Ascending aorta (tissue), 2 donors: ENCODE results near the gene CD6. TPM values are rescaled to one million over a fixed set of nuclear protein-coding genes. Genes with fewer than 3 reads are reported as not detected.

Source experiments
- DNase-seq, 2 donors: peaks; one replicate each; pipeline ENCODE4 v3.0.0-alpha.2; 2019; ENCODE audit warnings: low spot score in 2 of 2
- H3K27ac ChIP-seq, 2 donors: fragments of 200-600 bp; sonication (generic); one replicate each; pipeline ENCODE4 v1.5.1; 2016 to 2017; ENCODE audit warnings: mild to moderate bottlenecking in 1 of 2
- H3K27me3 ChIP-seq: fragments of 200-600 bp; sonication (generic); one replicate; pipeline ENCODE4 v1.5.1; 2017
- H3K36me3 ChIP-seq, 2 donors: fragments of 200-600 bp; sonication (generic); one replicate each; pipeline ENCODE4 v1.5.1; 2016
- H3K4me1 ChIP-seq, 2 donors: fragments of 200-600 bp; sonication (generic); one replicate each; pipeline ENCODE4 v1.5.1; 2016 to 2017; ENCODE audit warnings: mild to moderate bottlenecking in 1 of 2
- H3K4me3 ChIP-seq, 2 donors: fragments of 200-600 bp; sonication (generic); one replicate each; pipeline ENCODE4 v1.5.1; 2016 to 2017; ENCODE audit warnings: mild to moderate bottlenecking in 1 of 2
- H3K9me3 ChIP-seq, 2 donors: fragments of 200-600 bp; sonication (generic); one replicate each; pipeline ENCODE4 v1.5.1; 2016
- intact Hi-C: fragments of 100-400 bp; cut with DNase I; formaldehyde crosslinking; loops from one replicate; pipeline ENCODE4 v1.15.1; 2023
- total RNA-seq: library from RNA; depleted of rRNA; stranded (reverse); fragments of >200 nt; gene quantifications from one replicate; pipeline ENCODE4 v1.1.0, GENCODE V29; 2016
- TF ChIP-seq, protein P1 (sequence below), 3 experiments: fragments of 200-600 bp in 2 of 3; fragments of 450-650 bp in 1 of 3; sonication (generic) in 2 of 3; IDR thresholded peaks; one replicate each; pipeline ENCODE4 v1.5.1; 2016 to 2019; ENCODE audit warnings: antibody characterized with exemption in 3 of 3, mild to moderate bottlenecking in 1 of 3, moderate library complexity in 1 of 3

Gene CD6
- total RNA-seq, 1 donor from 2014 or later, result not detected

DNA sequence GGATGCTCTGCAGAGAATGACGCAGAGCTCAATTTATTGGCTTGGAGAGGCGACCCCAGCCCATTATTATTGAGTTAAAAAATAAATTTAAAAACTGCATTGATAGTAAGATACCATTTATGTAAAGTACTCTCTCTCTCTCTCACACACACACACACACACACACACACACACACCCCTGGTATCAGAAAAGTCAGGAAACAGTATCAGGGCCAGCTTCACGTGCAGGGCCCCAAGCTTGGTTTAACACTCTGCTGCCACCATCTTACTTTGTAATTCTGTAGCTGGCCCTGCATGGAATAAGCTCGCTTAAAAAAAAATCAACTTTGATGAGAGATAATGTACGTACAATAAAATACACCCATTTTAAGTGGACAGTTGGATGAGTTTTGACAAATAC lies 71.1 kb downstream of the CD6 start:
- no peaks in the 10 kb centered on the region for H3K27me3 ChIP-seq
- no peak overlapping the region for H3K4me3 ChIP-seq
- H3K4me1 ChIP-seq, result no peaks in the 10 kb centered on the region
- TF ChIP-seq, protein P1, sequence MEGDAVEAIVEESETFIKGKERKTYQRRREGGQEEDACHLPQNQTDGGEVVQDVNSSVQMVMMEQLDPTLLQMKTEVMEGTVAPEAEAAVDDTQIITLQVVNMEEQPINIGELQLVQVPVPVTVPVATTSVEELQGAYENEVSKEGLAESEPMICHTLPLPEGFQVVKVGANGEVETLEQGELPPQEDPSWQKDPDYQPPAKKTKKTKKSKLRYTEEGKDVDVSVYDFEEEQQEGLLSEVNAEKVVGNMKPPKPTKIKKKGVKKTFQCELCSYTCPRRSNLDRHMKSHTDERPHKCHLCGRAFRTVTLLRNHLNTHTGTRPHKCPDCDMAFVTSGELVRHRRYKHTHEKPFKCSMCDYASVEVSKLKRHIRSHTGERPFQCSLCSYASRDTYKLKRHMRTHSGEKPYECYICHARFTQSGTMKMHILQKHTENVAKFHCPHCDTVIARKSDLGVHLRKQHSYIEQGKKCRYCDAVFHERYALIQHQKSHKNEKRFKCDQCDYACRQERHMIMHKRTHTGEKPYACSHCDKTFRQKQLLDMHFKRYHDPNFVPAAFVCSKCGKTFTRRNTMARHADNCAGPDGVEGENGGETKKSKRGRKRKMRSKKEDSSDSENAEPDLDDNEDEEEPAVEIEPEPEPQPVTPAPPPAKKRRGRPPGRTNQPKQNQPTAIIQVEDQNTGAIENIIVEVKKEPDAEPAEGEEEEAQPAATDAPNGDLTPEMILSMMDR (IDR thresholded peaks at IDR 0.05), result no peak
- no peak overlapping the region for H3K27ac ChIP-seq
- H3K36me3 ChIP-seq, result no peaks in the 10 kb centered on the region
- intact Hi-C loops, result no loop called here
- H3K9me3 ChIP-seq, result no peaks in the 10 kb centered on the region
- DNase-seq, result no peak

DNA sequence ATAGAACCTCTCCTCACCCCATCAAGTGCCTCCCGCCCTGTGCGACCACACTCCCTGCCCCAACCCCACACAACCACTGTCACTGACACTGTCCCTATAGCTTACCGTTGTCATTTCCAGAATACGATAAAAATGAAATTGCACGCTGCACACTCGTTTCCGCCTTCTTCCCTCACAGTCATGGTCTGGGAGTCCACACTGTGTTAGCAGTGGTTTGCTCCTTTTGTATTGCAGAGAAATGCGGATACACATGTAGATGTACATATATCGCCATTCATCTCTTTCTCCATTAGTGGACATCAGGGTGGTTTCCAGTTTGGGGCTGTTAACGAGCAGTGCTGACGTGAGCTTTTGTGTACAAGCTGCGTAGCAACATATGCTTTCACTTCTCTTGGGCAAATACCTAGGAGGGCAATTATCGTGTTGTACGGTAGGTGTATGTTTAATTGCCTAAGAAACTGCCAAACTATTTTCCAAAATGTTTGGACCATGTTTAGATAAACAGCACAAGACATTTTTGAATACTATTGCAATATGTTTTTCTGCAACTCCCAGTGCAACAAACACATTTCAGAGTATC lies 71.6 kb downstream of the CD6 start:
- no peaks in the 10 kb centered on the region for H3K27me3 ChIP-seq
- no peaks in the 10 kb centered on the region for H3K4me1 ChIP-seq
- H3K27ac ChIP-seq, result no peak overlapping the region
- H3K9me3 ChIP-seq, result no peaks in the 10 kb centered on the region
- TF ChIP-seq, protein P1 (IDR thresholded peaks at IDR 0.05), result no peak
- DNase-seq, result no peak
- H3K4me3 ChIP-seq, result no peak overlapping the region
- H3K36me3 ChIP-seq, result no peaks in the 10 kb centered on the region
- intact Hi-C loops, result no loop called here

DNA sequence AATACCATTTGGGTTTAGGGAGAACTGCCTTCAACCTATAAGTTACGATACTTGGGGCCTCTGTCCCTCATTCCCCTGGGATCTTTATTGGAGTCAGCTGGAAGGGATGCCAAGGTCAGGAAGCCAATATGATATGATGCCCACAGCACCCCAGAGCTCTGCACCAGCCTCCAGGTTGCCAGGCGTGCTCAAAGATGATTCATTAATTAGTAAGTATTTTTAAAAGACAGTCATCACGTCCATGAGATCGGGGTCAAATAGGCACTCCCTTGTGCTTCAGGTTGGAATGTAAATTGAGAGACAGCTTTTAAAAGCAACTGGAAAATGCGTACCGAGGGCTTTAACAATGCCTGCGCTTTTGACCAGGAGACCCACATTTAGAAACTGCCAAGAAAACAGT lies 73.8 kb downstream of the CD6 start:
- Histone ChIP-seq H3K27ac (no peak overlapping the region), H3K4me3 (no peak overlapping the region), H3K9me3 (no peaks in the 10 kb centered on the region), H3K4me1 (no peaks in the 10 kb centered on the region), H3K36me3 (no peaks in the 10 kb centered on the region), H3K27me3 (no peaks in the 10 kb centered on the region)
- TF ChIP-seq, protein P1 (IDR thresholded peaks at IDR 0.05), result no peak
- no peak for DNase-seq
- intact Hi-C loops, result no loop called here

DNA sequence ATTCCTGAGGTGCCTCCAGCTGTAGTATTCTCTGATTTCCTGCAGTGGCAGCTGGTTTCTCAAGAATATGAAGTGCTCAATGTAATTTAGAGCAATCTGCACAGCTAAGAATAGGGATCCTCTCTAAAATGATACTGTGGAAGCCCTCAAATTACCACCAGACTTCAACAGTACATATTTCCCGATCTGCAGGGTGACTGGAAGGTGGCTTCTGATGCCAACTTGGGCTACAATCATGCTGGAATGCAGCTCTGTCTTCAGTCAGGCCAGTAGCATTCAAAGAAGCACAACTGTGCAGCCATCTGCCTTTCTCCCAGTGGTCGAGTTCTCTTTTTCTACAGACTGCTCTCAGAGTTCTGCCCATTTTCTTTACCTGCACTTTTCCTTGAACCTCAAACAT lies 75.4 kb downstream of the CD6 start:
- intact Hi-C loops, result no loop called here
- no peak for DNase-seq
- H3K4me3 ChIP-seq, result no peak overlapping the region
- TF ChIP-seq, protein P1 (IDR thresholded peaks at IDR 0.05), result no peak
- H3K36me3 ChIP-seq, result no peaks in the 10 kb centered on the region
- H3K9me3 ChIP-seq, result no peaks in the 10 kb centered on the region
- no peak overlapping the region for H3K27ac ChIP-seq
- H3K27me3 ChIP-seq, result no peaks in the 10 kb centered on the region
- no peaks in the 10 kb centered on the region for H3K4me1 ChIP-seq

DNA sequence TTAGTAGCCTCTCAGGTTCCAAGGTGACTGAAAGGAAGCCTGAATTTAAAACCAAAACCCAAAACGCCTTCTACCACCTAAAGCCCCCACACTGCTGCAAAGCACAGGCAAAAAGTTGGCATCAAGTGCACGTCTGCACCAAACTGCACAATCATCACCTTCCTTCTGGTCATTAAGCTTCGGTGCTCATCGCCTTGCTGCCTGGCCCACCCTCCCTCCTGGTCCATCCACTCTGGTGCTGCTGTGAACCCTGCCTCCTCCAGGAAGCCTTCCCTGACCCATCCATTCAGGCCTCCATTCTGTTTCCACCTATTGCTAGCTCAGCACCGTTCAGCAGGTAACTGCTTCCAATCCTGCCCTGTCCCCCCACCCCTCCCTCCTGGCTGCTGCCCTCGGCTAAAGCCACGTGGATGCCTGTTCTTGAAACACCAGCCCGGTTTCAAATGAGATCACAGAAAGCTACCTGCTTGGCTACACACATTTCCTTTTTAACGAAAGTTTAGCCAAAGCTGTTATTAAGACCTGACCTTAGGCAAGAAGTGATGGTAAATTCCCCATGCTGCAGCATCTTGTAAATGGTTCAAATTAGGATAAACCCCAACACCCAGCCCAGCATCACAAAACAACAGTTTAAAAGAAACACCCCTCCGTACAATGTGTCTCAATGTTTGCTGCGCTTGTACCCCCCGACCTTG lies 77.0 kb downstream of the CD6 start:
- no peak for DNase-seq
- intact Hi-C loops, result no loop called here
- H3K9me3 ChIP-seq, result no peaks in the 10 kb centered on the region
- H3K4me1 ChIP-seq, result no peaks in the 10 kb centered on the region
- TF ChIP-seq, protein P1 (IDR thresholded peaks at IDR 0.05), result no peak
- H3K36me3 ChIP-seq, result no peaks in the 10 kb centered on the region
- no peak overlapping the region for H3K27ac ChIP-seq
- no peak overlapping the region for H3K4me3 ChIP-seq
- H3K27me3 ChIP-seq, result no peaks in the 10 kb centered on the region
